Lung (tissue), 12 donors: ENCODE data around the gene TNFAIP8L3. TPM values are rescaled to one million over a fixed set of nuclear protein-coding genes. Genes with fewer than 3 reads are reported as not detected.
"Not testable (repeated sequence)": the region's sequence is repeated elsewhere in the genome, so short reads cannot be mapped to it uniquely, and the experiment has no call there.

ENCODE experiments used
- ATAC-seq: fragments of 200-7000 bp; cut with Tn5 transposase; one replicate; pipeline ENCODE4 v1.9.1; 2020; ENCODE audit warnings: moderate number of reproducible peaks; ENCODE audit not compliant: insufficient read depth, low FRiP score
- DNase-seq, 3 donors: peaks; one replicate each; pipeline ENCODE4 v3.0.0-alpha.2; 2013 to 2017
- H3K27ac ChIP-seq, 2 donors: one replicate each; pipeline ENCODE4 v1.5.1; 2013; ENCODE audit warnings: mild to moderate bottlenecking in 2 of 2, moderate library complexity in 2 of 2, control low read depth in 1 of 2, inconsistent platforms in 1 of 2, low read depth in 1 of 2, low read length in 1 of 2
- H3K27me3 ChIP-seq, 3 donors: one replicate each; pipeline ENCODE4 v1.5.1; 2013; ENCODE audit warnings: low read length in 2 of 3; ENCODE audit not compliant: control insufficient read depth in 3 of 3, insufficient read depth in 3 of 3
- H3K36me3 ChIP-seq, 4 donors: one replicate each; pipeline ENCODE4 v1.5.1; 2013; ENCODE audit warnings: low read length in 4 of 4, mild to moderate bottlenecking in 1 of 4, moderate library complexity in 1 of 4; ENCODE audit not compliant: control insufficient read depth in 4 of 4, insufficient read depth in 4 of 4
- H3K4me1 ChIP-seq, 5 donors: one replicate each; pipeline ENCODE4 v1.5.1; 2013; ENCODE audit warnings: low read length in 5 of 5, mild to moderate bottlenecking in 2 of 5, moderate library complexity in 1 of 5; ENCODE audit not compliant: control insufficient read depth in 5 of 5, insufficient read depth in 5 of 5
- H3K4me3 ChIP-seq: one replicate; pipeline ENCODE4 v1.5.1; 2013; ENCODE audit warnings: mild to moderate bottlenecking, control low read depth, moderate library complexity
- H3K9ac ChIP-seq, 2 donors: one replicate each; pipeline ENCODE4 v1.5.1; 2013; ENCODE audit warnings: low read length in 2 of 2, control low read depth in 1 of 2; ENCODE audit not compliant: insufficient read depth in 1 of 2
- H3K9me3 ChIP-seq, 4 donors: one replicate each; pipeline ENCODE4 v1.5.1; 2013; ENCODE audit warnings: low read length in 3 of 4, mild to moderate bottlenecking in 1 of 4, moderate library complexity in 1 of 4; ENCODE audit not compliant: control insufficient read depth in 4 of 4, insufficient read depth in 3 of 4
- CTCF ChIP-seq: IDR thresholded peaks from 2 replicates; pipeline ENCODE4 v1.5.1; 2012; ENCODE audit warnings: mild to moderate bottlenecking; ENCODE audit errors: control extremely low read depth, extremely low read depth
- WGBS, 2 donors: extraction: QIAGEN DNeasy Blood & Tissue Kit; methylation state at CpG; one replicate each; pipeline ENCODE4 v1.1.7; 2013; 5-methylcytosine and 5-hydroxymethylcytosine counted together
- polyA plus RNA-seq, 2 donors: library from polyadenylated mRNA; stranded (reverse); fragments of 200-250 nt; gene quantifications; one replicate each; pipeline ENCODE4 v1.2.1, GENCODE V29; 2013
- total RNA-seq, 2 donors: library from RNA; depleted of rRNA in 1 of 2; stranded (reverse); fragments of >200 nt in 1 of 2; gene quantifications; one replicate each; pipeline ENCODE4 v1.2.1, GENCODE V29; 2014 to 2021
- donor health status: control.
- donor health status: control.
- donor health status: Bipolar disorder and iron deficiency.
- donor health status: healthy.
- donor health status: DM: yes; HTN: yes; CAD: no.

Gene TNFAIP8L3
- total and polyA plus RNA-seq, 4 donors, result 3.7 to 20.5 (median 9.9) TPM

- WGBS, 2 donors, result 63 to 78% methylated on average over 4 of the region's 4 CpGs
- H3K27ac ChIP-seq, result no peak overlapping the region
These were observed 50.5 kb downstream of the TNFAIP8L3 start for GRCh38 chr15:51044037-51044727.

GRCh38 chr15:51038974-51039319 lies 55.8 kb downstream of the TNFAIP8L3 start:
- TF ChIP-seq CTCF, result no peak
- Histone ChIP-seq H3K27ac (no peak overlapping the region), H3K9me3 (peaks cover 0 to 2% (median 0%) of the 10 kb centered on the region in 4 donors), H3K27me3 (no peaks in the 10 kb centered on the region), H3K4me3 (no peak overlapping the region), H3K36me3 (no peaks in the 10 kb centered on the region), H3K4me1 (no peaks in the 10 kb centered on the region), H3K9ac (no peak overlapping the region)
- WGBS, 2 donors, result 100% methylated on average over 2 of the region's 2 CpGs
- no peak for DNase-seq
- no peak for ATAC-seq

More at GRCh38 chr15:51044037-51044727, 50.5 kb downstream of the TNFAIP8L3 start:
- H3K9me3 ChIP-seq, result no peaks in the 10 kb centered on the region
- no peaks in the 10 kb centered on the region for H3K27me3 ChIP-seq
- no peak overlapping the region for H3K9ac ChIP-seq
- no peak for ATAC-seq
- DNase-seq, result peak in 1 of 3 donors; percentile 48
- peaks cover 3 to 24% (median 11%) of the 10 kb centered on the region in 5 donors for H3K4me1 ChIP-seq
- no peak for TF ChIP-seq CTCF
- H3K4me3 ChIP-seq, result no peak overlapping the region
- no peaks in the 10 kb centered on the region for H3K36me3 ChIP-seq

- H3K27me3 ChIP-seq, result no peaks in the 10 kb centered on the region
- DNase-seq, result no peak
- no peak overlapping the region for H3K4me3 ChIP-seq
- TF ChIP-seq CTCF, result no peak
- no peak overlapping the region for H3K9ac ChIP-seq
- H3K27ac ChIP-seq, result no peak overlapping the region
- WGBS, 2 donors, result 90 to 94% methylated on average over 7 of the region's 7 CpGs
- no peak for ATAC-seq
- H3K36me3 ChIP-seq, result no peaks in the 10 kb centered on the region
- no peaks in the 10 kb centered on the region for H3K4me1 ChIP-seq
- peaks cover 0 to 2% (median 0%) of the 10 kb centered on the region in 4 donors for H3K9me3 ChIP-seq
These were observed 56.3 kb downstream of the TNFAIP8L3 start for GRCh38 chr15:51038162-51038973.

- WGBS, 2 donors, result 97 to 98% methylated on average over 10 to 13 of the region's 13 CpGs
- not testable (repeated sequence) for H3K27ac ChIP-seq, H3K4me1 ChIP-seq, ATAC-seq, H3K9me3 ChIP-seq, H3K36me3 ChIP-seq, H3K27me3 ChIP-seq, H3K9ac ChIP-seq, H3K4me3 ChIP-seq, DNase-seq
These were observed 57.2 kb downstream of the TNFAIP8L3 start for GRCh38 chr15:51037474-51037873.
